CD4-positive, alpha-beta T cell treated with Interleukin-15 for 4 hours (primary cell): ENCODE data around the gene PARP9.
"Not testable (repeated sequence)": the region's sequence is repeated elsewhere in the genome, so short reads cannot be mapped to it uniquely, and the experiment has no call there.

Experiments
- DNase-seq: peaks from one replicate; pipeline ENCODE4 v3.0.0-alpha.2; 2020; ENCODE audit warnings: low spot score

The PARP9 gene

DNA sequence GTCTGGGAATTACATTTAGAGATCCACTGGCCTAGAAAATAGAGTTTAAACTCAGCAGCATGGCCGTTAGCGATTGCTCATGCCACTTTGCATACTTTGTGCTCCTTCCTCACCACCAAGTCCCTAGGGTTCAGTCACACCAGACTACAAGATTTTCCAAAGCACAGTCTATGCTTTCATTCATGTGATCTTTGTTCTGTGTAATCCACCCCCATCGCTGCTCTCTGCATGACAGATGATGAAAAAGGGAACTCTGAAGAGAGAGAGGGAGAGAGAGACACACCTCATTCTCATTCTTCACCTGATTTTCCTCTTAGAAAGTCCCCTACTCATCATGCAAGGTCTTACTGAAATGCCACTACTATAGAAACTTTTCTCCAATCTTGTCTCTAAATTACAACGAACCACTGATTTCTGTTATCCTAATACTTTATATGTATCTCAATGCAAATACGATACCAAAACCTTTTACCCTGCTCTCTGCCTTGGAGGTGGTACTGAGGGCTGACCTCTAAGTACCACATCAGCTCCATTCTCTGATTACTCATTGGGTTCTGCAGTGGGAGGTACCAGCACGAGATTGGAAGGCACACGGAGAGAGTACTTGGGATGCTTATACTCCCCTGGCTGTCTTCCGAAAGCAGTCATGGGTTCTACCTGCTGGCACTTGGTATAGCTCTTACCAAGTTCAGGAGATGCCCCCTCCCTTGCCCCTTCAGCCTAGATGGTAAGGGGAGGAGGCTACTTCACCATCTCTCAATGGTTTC is 12.3 kb upstream of the PARP9 start:
- DNase-seq: no peak

DNA sequence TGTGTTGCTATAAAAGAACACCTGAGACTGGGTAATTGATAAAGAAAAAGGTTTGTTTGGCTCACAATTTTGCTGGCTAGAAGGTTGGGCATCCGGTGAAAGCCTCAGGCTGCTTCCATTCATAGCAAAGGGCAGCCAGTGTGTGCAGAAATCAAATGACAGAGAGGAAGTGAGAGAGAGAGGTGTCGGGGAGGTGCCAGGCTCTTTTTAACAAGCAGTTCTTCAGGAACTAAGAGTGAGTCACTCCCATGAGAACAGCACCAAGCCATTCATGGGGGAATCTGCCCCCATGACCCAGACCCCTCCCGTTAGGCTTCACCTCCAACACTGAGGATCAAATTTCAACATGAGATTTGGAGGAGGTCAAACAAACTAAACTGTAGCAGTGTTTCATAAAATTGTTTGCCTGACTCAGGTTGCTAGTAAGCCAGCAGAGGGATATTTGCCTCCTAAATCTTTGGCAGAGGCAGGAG is 8.9 kb upstream of the PARP9 start:
- DNase-seq: peak; percentile 57

DNA sequence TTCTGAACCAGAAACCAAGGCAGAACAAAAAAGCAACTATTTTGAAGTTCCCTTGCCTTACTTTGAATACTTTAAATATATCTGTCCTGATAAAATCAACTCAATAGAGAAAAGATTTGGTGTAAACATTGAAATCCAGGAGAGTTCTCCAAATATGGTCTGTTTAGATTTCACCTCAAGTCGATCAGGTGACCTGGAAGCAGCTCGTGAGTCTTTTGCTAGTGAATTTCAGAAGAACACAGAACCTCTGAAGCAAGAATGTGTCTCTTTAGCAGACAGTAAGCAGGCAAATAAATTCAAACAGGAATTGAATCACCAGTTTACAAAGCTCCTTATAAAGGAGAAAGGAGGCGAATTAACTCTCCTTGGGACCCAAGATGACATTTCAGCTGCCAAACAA is 4.7 kb upstream of the PARP9 start:
- no peak for DNase-seq

DNA sequence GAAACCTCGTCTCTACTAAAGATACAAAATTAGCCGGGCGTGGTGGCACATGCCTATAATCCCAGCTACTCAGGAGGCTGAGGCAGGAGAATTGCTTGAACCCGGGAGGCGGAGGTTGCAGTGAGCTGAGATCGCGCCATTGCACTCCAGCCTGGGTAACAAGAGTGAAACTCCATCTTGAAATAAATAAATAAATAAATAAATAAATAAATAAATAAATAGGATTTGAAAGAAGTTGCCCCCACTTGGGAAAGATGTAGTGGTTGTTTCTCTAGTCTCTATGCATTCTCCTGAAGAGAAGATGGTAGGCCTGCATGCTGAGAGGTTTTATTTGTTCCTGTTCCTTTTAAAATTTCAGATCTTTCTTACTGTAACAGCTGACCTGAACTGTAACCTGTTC is 4.0 kb upstream of the PARP9 start:
- not testable (repeated sequence) for DNase-seq

DNA sequence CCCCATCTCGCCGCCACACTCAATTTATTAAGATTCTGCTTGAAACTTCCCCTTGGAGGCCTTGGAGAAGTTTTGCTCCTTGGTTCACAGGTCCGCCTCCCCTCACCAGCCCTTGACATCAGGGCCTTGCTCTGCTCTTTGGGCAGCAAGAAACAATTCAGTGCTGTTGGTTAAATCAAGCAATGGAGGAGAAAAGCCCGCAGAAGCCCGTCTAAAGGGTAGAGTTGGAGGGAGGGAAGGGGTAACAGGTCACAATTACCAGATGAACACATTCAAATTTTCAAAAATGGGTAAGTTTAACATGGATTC is 429 bp downstream of the PARP9 start:
- no peak for DNase-seq

DNA sequence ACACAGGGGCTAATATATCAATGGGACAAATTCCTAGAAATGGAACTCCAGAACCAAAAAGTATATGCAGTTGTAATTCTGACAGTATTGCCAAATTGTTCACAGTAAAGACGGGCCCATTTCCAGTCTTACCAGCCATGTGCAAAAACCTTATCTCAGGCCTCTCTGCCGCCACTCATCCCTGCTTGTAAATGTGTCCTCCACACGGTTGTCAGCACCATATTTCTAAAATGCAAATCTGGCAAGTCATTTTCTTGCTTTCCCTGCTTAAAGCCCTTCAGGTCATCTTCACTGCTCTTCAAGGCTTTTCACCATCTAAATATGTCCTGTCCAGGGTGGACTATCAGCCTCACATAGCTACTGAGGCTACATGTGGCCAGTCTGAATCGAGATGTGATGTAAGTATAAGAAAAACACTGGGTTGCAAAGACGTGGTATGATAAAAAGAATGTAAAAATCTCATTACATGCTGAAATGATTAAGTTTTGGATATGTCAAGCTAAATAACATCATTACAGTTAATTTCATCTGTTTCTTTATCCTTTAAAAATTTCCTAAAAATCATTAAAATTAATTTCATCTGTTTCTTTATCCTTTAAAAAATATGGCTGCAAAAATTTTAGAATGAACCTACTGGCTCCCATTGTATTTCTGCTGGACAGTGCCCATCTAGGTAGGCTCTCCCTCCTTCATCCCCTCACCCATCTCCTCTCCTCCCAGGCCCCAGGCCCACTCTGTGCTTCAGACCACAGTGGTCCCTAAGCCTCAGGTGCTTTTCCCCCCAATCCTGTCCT is 980 bp downstream of the PARP9 start:
- no peak for DNase-seq

DNA sequence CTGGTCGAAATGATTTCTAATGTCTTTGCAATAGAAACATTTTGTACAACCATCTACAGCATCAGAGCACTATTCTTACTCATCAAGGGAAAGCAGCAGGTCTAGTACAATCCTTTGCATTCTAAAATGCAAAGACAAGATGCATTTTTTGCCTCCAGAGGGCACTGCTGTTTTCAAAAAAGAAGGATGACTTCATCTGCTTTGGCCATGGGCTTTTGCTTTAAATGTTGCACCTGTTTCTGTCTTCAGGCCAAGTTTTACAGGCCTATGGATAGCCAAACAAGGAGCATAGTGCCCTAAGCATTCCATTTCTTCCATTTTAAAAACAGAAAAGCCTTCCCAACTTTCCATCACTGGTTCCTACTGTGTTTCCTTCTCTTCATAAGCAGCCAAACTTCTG is 3.4 kb downstream of the PARP9 start:
- DNase-seq: peak; percentile 80

DNA sequence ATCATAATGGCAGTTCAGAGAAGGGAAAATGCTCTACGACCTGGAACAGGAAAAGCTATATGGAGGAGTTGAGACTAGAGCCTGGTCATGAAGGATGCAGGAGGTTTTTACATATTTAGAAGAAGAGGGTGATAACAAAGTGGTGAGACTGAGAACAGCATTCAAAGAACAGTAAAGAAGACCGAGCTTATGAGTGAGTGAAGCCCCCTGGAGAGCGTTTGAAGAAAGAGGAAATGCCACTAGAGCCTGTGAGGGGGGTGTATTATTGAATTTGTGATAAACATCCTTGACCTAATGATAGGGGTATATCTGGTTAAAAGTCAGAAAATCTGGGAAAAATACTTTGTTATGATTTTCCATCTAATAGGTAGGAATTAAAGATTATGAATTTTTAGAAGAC is 4.2 kb downstream of the PARP9 start:
- no peak for DNase-seq

DNA sequence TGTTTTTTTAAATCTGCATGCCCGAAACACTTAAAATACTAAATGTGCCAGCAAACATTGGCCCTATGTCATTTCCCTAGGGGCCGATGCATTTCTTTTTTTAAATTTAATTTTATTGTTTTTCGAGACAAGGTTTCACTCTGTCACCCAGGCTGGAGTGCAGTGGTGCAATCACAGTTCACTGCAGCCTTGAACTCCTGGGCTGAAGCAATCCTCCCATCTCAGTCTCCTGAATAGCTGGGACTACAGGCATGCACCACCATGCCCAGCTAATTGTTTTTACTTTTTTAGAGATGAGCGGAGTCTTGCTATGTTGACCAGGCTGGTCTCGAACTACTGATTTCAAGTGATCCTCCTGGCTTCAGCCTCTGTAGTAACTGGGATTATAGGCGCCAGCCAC is 5.5 kb downstream of the PARP9 start:
- no peak for DNase-seq

DNA sequence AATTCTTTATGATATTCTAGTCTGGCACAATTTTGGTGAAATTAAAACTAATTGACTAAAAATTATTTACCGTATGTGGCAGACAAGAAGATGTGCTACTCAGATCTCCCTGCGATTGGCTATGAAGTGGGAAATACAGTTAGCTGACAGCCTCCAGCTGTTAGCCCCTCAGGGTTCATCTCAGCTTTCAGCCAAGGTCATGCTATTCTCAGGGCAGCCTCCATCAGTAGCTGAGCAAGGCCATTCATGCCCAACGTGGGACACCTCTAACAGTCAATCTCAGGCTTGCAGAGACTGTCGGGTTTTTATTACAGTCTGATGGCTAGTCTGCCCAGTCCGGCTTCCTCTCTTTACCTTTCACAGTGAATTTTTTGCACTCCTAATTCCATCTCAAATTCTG is 6.7 kb downstream of the PARP9 start:
- no peak for DNase-seq

DNA sequence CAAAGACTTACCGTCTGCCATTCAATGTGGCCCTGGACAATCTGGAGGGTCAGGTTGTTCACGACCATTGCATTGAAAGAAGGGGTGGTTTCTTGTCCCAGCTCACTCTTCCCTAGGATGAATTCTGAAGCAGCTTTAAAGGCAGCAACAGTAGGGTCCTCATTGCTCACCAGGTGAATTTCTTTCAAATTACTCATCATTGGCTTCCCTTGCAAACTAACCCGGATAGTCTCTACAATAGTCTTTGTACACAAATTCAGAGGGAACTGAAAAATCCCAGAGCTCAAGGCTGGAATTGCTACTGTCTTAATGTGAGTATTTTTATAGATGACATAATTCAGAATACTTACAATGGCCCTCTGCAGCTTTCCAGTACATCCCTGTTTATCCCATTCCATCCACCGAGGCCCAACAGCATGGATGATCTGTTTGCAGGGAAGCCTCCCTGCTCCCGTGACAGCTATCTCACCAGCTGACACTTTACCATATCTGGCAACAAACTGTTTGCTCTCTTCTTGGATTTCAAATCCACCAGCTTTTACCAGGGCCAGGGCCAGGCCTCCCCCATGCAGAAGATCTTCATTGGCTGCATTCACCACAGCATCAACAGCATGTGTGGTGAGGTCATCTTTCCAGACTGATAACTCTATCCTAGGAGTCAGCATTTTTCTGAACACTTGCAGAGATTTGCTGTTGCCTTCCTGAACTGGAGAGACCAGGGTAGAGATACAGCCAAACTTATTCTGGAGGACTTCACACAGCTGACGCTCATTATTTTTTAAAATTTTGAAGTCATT is 8.6 kb downstream of the PARP9 start:
- no peak for DNase-seq

DNA sequence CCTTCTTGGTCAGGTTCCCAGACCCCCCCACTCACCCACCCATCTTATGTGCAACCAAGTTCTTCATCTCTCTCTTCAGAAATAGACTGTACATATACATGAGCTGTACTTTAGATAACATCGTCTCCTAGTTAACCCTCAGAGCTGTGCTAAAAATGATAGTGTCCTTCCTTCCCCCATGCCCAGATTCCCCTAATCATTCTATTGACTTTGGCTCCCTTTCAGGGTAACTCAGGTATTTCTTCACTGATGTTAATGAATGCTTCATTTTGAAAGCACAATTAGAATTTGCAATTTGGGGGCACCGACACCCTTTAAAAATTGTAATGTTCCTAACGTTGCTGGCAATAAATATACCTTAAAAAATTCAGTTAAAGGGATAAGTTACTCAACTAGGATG is 10.9 kb downstream of the PARP9 start:
- DNase-seq: no peak

DNA sequence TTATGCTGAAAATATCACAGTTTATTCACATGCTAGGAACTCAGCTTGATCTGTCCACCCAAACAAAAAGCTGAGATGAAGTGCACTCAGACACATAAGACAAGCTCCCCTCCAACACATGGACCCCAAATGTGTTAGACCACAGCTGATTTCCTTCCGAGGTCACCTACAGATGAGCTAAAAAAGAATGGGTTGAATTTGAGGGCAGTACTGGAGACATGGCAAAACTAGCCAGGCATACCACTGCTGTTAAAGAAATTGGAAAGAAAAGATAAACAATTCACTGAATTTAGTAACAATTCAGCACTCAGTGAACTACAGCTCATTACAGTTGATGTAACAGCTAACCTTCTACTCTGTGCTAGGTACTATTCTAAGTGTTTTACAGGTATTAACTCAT is 15.5 kb downstream of the PARP9 start:
- DNase-seq: no peak

DNA sequence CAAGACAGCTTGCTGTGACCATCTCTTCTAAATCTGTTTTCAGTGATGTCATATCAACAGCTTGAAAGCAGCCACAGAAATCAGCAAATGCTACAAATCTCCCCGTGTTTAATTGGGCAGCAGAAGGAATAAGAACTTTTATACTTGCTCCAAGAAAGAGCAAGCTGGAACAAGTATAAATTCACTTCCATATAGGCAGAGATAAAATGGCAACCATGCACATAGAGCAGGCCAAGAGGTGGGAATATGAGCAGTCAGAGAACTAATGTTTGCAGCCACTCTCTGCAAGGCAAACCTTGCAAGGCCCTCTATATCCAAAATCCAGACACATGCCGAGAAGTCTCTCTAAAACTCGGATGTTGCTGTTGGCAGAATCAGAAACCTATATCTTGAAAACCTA is 16.0 kb downstream of the PARP9 start:
- DNase-seq: no peak

DNA sequence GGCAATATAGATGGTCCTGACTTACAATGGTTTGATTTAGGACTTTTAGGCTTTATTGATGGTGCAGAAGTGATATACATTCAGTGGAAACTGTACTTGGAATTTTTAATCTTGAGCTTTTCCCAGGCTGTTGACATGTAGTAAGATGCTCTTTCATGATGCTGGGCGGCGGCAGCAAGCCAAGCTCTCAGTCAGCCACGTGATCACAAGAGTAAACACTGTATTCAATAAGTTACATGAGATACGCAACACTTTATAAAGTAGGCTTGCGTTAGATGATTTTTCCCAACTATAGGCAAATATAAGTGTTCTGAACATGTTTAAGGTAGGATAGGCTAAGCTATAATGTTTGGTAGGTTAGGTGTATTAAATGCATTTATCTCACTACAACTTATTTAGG is 17.9 kb downstream of the PARP9 start:
- no peak for DNase-seq

DNA sequence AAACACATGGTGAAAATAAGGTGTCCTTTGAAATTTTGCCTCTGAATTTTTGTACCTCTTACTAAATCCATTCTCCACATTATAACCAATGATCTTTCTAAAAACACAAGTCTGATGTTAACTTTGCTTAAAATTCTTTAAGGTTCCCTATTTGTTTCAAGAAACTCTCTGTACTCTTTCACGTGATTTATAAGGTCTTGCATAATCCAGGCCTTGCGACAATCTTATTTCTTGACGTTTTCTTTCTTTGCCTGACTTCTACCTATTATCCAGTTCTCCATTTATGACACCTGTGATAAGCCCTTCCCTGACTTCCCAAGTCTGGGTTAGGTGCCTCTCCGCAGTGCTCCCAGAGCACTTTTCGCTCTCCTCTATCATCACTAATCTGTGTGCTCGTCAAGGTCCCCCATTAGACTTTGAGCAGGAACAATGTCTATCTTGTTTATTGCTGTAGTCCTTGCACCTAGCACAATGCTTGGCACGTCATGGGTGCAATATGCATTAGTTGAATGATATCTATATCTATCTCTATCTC is 25.1 kb downstream of the PARP9 start:
- DNase-seq: no peak

DNA sequence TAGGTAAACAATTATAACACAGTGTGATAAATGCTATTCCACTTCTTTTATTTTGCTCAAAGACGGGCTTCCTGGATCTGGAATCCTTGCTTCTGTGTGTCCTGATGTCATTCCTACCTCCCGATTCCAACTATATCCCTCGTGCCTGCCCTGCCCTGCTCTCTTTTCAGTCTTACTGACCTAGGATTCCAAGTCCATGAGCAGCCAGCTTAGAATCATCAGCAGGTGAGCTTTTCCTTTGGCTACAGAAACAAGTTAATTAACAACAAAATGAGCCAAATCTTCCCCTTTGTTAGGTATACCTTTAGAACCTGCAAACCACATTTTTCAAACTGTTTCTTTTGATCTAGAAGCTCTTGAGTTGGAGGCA is 27.5 kb downstream of the PARP9 start:
- DNase-seq: no peak

DNA sequence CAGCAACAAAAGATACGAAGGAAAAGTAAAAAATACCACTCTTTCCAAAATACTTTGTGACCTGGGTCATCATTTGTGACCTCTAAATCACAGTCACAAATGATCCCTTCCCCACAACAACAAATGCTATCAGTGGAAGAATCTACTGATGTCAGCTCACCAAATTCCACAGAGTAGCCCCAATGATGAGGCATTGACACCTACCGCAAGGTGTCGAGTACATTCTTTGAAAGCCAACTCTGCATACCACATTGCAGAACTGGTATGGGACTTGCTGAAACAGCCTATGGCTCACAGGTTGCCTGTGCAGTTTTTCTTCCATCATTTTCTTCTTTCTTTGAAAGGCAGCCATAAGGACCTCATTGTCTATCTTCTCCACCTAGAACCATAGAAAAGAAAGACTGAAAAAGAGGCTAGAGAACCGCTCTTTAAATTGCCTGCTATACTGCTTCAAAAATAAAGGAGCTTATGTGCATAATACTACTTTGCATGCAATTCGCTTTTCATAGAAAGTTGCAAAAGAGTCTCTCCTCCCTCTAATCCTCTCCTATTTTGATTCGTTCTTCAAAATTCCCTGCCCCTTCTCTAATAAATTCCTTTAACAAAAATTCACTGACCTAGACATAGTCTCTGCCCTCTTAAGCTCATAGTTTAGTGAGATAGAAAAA is 28.0 kb downstream of the PARP9 start:
- no peak for DNase-seq

DNA sequence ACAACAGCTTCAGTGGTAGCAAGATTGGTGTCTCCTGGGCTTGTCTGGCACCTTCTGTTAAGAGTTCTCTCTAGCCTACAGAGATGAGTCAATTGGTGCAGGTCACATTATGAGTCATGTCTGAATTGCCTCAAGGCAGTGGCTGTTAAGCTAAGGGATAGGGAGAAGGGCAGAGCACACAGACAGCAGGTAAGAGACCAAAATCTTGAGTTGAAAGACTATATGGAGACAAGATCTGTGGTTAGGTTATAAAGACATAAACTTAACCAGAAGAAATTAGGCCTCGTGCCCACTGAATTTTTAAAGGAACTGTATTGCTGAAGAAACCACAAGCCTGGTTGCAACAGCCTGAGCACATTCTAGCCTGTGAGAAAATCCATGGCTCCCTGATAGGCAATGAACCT is 30.2 kb downstream of the PARP9 start:
- DNase-seq: peak; percentile 59

DNA sequence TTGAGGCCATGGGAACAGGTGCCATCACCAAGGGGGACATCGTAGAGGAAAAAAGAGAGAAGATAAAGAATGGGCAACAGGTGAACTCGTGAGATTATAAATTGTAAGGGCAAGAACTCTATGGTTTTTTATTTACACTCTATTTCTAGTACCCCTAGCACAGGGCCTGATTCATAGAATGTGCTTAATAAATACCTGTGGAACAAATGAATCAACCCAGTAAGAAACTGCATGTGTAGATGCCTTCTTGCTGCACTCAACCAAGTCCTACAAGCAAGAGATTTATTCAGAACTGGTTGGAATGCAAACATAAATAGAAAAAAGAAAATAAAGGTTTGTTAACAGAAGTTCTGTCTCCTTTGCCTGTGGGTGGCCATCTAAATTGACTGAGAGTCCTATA is 30.6 kb downstream of the PARP9 start:
- DNase-seq: no peak

DNA sequence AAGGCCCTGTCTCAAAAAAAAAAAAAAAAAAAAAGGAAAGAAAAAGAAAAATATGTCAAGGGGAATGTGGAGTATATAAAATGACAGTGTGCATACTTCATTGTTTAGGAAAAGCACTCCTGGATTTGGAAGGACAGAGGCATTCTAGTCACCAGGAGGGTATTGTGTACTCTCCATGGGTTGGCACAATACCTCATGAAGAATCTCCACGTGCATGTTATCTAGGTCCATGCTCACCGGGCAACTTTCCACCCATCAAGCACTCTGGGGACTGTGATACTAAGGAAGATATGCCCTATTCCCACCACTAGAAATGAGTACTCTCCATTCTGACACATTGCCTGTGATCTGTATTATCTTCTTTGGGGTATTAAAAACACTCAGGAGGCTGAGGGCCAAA is 33.9 kb downstream of the PARP9 start:
- no peak for DNase-seq

DNA sequence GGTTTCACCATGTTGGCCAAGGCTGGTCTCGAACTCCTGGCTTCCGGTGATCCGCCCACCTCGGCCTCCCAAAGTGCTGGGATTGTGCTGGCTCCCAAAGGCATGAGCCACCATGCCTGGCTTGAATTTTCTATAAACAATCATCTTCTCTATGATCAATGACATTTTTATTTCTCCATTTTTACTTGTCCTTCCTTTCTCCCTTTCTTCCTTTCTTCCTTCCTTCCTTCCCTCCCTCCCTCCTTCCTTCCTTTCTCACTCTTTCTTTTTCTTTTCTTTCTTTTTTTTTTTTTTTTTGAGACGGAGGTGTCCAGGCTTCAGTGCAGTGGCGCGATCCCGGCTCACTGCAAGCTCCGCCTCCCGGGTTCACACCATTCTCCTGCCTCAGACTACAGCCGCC is 40.8 kb downstream of the PARP9 start:
- DNase-seq: no peak
